Measurements from ENCODE around the gene ATP1B3.
"Not testable (repeated sequence)": the region's sequence is repeated elsewhere in the genome, so short reads cannot be mapped to it uniquely, and the experiment has no call there.

Gene ATP1B3
- 72.6 to 75.6 reads per million in 2 donors for total RNA-seq

DNA sequence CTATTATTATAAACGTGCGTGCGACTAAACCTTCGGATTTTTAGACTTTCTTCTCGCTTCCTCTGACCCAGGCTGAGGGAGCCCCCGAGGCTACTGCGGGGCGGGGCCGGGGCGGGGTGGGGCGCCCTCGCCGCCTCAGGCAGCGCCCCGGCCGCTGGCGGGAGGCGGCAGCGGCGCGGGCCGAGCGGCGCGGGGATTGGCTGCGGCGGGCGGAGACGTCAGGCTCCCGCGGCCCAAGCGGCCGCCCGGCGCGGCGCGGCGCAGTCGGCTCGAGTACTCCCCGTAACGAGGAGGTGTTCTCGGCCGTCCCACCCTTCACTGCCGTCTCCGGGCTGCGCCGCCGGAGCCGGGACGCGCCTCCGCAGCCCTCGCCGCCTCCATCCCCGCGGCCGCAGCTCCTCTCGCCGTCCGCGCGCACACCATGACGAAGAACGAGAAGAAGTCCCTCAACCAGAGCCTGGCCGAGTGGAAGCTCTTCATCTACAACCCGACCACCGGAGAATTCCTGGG is at the start of gene ATP1B3:
TSS of gene ATP1B3 (plus strand) at position 263 of the 510 bp plus-strand sequence. CDS start at position 422, 159 bp downstream.
- peak; percentile 71 to 94 (median 78) for DNase-seq

DNA sequence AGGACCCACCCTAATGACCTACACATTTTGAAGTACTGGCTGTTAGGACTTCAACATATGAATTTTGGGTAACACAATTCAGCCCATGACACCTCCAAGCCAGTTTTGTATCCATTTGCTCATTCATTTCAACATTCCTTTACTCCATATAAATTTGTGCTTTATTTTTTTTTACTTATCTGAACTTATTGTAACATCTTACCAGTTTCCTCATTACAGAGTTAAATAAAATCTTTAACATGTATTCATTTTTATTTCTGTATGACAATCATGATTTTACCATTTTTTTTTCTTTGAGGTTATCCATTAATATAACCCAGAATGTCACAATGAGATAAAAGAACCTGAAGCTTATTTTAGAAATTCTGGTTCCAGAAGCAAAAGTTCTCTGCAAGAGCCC is 48.0 kb upstream of the ATP1B3 start:
- no peak for DNase-seq

DNA sequence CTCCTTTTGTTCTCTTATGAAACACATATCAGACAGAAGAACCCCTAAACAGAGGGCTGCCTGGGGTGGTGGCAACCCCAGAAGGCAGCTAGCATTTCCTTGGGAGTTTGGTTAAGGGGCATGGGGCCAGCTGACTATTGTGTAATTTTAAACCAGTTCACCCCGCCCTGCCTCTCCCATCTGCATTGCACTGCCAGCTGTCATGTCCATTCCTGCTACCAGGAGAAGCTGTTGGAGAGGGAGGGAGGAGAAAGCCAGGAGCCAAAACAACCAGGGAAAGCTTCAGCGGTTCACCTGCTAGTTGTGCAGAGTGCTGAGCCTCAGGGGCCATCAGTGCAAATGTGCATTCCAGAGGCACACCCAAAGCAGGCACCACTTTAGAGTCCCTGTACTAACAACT is 47.6 kb upstream of the ATP1B3 start:
- no peak for DNase-seq

DNA sequence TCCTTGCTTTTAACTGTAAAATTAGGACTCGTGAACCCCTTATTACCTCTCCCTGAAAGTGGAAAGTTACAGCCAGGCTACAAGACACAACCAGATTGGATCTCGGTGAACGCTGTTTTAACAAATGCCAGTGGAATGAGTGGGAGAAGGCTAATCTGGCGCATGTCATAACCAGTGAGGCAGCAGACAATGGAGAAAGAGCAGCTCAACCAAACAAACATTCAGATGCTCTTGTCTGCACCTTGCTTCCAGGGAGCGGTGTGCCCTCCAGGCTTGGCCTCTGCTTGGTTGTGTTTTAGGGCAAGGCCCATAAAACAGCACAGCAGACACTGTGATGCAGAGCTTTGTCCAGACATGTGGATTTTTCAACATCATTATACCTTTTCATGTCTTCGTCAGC is 45.9 kb upstream of the ATP1B3 start:
- no peak for DNase-seq

DNA sequence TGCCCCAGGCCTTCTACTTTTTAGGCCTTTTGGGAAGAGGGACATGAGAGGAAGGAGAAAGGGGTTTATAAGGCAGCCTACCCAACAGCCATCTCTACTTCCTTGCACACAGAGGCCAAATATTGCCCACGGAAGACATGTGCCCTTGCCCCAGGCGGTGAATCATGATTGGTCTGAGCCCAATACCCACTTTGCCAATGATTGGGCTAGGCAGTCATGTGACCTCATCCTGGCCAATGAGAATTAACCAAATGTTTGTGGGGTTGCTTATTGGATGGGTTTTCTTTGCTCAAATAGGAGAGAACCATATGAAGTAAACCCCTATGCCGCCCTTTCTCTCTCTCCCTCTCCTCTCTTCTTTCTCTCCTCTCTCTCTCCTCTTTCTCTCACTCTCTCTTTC is 42.2 kb upstream of the ATP1B3 start:
- no peak for DNase-seq

DNA sequence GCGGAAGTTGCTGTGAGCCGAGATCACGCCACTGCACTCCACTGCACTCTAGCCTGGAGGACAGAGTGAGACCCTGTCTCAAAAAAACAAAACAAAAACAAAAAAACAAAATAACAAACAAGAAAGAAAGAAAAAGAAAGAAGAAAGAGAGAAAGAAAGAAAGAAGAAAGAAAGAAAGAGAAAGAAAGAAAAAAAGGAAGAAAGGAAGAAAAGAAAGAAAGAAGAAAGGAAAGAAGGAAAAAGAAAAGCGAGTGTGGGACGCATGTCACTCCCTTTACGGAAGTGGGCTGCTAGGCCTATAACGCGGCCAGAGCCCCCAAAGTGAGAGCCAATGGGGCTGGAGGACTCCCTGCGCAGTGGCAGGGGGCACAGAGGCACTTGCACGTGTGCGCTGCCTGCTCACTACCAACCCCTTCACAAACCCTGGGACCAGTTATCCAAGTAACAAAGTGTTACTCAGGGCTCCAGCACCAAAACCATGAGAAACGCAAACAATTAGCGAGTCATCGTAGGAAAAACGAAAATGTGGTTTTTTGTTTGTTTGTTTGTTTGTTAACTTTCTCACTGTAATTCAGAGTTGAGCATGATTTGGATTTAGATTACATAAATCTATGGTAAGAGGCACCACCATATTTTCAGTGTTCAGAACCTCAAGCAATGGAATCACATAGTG is 40.8 kb upstream of the ATP1B3 start:
- DNase-seq, result no peak

DNA sequence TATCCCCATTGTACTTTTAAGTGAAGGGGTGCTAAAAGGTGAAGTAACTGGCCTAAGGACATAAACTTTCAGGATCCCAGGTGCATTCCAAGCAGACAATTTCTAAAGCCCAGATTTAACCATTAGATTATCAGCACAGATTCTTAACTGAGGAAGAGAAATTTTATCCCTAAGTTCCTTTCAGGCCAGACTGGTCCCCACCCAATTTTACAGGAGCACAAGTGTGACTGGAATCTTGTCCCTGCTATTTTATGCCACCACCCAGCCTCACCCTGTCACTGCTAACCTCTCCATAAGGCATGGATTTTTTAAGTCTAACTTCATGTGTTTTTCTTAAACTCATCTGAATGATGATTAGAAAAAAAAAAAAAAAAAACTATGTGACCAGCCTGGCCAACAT is 37.1 kb upstream of the ATP1B3 start:
- DNase-seq, result no peak

DNA sequence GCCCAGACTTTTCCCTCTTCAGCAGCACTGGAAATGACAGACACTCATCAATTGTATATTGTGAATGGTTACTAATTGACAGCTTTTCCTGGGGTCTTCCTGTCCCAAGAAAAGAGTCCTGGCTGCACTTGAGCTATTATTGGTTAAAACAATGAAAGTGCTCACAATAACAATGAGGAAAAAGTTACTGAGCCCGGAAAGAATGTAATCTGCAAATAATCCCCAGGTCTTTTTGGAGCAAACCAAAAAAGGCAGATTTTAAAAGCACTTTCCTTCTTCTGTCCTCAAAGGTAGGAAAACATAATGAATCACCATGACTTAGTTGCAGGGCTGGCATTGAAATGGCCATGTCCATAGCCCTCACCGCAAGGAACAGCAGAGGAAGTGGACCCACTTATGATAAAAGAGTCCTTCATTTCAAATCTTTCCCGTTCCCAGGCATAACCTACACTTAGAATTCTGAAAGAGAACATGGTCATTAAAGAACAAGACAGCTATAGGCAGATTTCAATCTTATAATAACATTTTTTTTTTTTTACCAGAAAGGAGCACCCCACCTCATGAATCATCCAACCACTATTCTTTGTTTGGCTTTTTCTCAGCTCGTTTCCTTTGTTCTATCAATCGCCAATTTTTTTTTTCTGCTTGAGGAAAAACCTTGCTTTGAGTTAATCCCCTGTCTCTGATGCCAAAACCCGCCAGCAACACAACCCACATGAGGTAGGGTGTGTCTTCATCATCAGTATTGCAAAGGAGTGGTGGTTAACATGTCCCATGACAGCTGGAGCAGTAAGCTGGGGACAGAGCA is 35.5 kb upstream of the ATP1B3 start:
- no peak for DNase-seq

DNA sequence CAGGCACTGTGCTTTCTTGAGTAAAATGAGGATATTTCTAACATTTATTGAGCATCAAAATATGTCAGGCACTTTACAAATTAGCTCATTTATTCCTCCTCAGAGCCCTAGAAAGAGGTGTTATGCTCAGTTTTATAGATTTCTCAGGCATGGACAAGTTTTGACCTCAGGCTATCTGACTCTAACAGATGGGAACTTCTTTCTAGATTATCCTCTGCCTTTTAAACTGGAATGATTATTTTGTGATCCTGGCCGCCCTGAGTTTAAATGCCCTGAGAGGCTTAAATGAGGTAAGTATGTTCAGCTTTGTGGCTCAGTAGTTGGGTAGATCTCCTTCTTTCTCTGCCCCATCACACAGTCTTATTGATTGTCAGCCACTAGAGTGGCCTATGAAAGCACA is 32.3 kb upstream of the ATP1B3 start:
- no peak for DNase-seq

DNA sequence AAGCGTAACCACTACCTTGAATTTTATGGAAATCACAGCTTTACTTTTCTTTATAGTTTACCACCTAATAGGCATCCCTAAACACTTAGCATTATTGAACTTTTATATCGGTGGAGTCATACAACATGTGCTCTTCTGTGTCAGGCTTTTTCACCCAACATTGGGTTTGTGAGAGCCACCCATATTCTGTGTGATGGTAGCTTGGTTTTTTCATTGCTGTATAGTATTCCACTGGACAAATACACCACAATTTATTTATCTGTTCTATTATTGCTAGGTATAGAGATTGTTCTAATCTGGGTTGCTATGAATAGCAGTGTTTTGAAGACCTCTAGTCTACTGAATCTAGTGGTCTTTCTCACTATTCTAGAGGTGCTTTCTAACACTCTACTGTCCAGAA is 31.6 kb upstream of the ATP1B3 start:
- DNase-seq, result no peak

DNA sequence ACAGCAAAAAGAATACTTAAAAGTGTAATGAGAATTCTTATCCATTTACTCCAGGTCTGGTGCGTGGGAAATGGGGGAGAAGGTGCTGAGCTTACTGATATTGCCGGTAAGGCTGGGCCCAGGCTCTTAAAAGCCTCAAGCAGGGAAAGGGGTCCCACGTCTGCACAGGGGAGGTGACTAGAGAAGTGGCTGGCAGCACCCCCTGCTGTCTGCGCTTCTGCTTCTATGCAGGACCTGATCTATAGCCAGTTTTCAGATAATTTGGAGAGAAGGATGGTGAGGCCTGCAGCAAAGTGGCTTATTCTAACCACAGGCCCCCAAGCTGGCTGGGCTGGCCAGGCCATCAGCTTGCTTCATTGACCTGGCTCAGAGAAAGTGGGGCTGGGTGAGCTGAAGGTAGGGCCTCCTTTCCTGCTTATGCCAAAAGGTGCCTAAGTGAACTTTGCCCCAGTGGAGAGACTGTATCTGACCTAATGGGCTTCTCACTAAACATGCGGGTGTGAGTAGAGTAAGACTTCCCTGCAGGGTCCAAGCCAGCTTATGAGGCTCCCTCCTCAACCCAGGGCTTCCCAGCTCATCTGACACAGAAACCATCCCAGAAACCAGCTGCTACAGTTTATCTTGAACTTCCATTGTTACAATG is 30.9 kb upstream of the ATP1B3 start:
- DNase-seq, result peak in 2 of 5 experiments; percentile 5 to 55

DNA sequence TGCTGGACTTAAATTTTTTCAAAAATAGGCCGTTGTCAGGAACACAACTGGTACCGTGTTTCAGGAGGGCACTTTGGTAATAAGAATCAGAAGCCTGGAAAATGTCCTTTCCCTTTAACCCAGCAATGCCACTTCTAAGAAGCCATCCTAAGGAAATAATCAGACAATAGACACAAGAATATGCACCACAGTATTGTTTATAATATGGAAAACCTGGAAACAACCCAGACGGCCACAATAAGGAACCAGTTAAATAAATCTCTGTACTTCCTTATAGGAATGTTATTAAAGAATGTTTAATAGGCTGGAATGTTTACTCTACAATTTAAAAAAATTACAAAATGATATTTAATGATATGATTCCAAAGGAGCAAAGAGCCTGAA is 30.4 kb upstream of the ATP1B3 start:
- DNase-seq, result no peak

DNA sequence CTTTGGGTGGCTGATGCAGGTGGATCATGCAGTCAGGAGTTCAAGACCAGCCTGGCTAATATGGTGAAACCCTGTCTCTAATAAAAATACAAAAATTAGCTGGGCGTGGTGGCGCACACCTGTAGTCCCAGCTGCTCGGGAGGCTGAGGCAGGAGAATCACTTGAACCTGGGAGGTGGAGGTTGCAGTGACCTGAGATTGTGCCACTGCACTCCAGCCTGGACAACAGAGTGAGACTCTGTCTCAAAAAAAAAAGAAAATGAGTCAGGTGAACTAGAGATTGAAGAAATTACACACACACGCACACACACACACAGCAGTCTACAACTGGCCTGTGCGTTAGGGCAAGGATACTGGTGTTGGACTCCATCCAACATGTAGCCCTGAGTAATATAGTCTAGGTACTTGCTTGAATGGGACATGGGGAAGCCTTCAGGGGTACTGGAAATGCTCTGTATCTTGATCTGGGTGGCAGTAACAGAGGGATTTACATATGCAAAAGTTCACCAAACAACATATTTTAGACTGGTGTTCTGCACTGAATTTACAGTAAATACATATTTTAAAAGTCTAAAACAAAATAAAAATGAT is 28.2 kb upstream of the ATP1B3 start:
- DNase-seq, result not testable (repeated sequence)

DNA sequence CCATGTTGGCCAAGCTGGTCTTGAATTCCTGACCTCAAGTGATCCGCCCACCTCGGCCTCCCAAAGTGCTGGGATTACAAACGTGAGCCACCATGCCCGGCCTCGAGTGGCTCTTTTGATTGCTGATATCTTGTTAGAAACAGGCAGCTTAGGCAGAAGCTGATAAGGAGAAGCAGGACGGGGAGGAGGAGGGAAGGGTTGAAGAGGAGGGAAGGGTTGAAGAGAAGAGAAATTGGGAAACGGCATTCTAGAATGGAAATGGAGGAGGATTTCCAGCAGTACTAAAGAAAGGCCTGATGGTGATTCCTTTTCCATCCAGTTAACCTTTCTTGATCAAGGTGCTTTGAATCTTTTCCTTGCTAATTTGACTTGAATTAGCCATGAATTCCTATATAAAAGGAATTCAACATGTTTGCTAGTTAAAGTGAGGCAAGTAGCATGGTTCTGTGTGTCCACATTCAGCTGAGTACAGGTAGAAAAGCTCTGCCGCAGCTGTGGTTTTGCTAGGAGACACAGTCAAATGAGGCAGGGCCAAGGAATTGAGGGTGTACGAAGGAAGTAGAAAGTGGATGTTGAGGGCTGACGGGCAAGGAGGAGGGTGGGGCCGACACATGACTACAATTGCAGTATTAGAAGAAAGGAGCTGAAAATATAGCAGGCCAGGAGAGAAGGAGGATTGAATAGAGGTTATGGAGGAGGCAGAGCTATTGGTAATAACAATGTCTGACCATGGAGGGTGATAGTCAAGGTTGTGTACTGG is 27.2 kb upstream of the ATP1B3 start:
- no peak for DNase-seq

DNA sequence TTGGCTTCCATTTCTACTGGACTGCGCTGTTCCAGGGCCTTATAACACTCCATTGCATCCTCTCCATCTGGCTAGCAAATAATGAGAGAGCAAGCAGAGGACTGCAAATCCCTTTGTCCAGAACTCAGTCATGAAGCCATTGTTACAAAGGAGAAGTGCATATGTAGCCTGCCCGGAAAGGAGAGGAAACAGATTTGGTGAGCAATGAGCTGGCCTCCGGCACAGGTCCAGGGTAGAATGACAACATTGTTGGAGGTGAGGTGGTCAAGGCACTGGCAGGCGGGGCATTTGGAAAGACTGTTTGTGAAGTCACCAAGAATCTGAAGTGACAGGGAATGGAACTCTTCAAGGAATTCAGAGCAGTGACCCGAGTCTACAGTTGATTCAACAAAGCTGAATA is 25.0 kb upstream of the ATP1B3 start:
- no peak for DNase-seq

DNA sequence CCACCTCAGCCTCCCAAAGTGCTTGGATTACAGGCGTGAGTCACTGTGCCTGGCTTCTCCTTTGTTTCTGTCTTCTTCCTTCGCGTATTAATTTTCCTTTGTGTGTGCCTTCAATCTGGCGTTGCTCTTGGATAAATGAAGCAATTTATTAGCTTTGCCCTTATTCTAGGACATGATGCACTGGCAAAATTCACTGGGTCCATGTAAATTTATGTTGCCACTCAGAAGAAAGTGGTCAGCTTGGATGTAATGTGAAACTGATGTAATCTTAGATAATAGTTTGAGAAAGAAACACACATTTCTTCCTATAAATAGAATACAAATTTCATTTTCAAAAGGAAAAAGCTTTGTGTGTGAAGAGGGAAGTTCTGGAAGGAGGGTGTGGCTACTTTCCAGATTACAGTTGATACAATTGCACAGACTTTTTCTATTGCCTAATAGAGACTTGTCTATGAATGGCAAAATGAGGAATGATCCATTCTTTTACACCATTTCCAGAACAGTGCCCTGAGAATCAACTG is 23.3 kb upstream of the ATP1B3 start:
- no peak for DNase-seq

DNA sequence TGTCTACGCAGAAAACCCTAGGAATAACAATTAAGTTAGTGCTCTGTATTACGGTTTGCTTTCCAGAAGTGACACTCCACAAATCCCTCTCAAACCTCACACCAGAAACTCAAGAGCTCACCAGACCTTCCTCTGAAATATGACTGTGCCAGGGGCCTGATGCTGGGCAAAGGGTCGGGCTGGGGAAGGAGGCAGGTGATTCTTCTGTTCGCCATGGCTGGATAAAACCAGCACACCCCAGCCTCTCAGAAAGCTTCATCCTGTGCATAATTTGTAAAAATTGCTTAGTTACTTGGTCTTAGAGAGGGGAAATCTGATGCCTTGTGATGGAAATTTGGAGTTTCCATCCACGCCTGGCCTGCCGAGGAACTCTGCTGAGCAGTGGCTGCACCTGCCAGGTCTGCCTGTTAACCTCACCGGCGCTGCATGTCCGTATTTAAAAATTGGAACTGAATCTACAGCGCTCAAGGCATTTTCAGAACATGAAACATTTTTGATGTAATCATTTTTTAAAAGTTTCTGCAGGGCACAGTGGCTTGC is 22.7 kb upstream of the ATP1B3 start:
- DNase-seq, result no peak

DNA sequence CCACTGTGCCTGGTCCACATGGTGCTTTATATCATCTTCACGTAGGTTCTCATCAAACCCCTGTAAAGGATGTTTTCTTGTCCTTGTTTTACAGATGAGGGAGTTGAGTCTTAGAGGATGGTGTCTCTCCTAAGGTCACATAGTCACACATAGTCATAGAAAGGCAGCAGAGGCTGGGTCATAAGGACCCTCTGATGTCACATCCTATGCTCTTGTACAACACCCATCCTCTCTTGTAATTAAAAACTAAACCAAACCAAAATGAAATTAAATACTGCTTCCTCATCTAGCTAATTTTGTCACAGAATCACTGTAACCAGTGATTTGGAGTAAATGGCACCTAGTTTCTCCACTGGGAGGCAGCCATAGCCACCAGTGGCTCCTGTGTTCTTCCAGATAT is 21.8 kb upstream of the ATP1B3 start:
- DNase-seq, result no peak

DNA sequence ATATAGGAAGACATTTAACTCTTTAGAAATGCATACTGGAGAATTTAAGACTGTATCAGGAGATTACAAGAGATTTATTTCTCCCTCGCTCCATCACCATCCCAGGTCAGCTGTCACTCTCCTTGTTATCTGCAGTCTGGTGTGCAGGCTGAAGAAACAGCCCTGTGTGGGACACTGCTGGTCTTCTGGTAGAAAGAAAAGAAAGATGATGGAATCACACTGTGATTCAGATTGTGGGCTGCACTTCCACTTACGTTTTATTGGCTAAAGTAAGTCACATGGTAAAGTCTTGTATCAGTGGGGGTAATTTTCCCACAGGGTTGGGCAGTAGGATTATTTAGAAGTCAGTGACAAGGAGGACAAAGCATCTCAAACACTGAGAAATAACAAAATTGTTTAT is 18.1 kb upstream of the ATP1B3 start:
- no peak for DNase-seq

DNA sequence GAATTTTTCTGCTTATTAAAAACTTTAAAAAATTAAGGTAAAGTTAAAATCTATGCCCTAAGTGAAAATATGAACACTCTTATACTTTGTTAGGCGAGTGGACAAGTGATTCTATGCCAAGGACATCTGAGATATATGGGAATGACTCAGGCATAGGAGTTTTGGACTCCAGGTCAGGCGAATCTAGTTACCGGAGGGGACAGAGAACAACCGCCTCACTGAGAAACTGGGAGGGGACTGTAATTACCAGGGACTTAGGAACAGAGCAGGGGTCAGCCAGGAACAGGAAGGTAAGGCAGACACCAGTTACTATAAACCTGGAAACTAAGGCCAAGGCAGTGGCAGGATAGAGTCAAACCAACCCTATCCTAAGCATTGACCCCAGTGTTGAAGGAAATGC is 16.8 kb upstream of the ATP1B3 start:
- no peak for DNase-seq

DNA sequence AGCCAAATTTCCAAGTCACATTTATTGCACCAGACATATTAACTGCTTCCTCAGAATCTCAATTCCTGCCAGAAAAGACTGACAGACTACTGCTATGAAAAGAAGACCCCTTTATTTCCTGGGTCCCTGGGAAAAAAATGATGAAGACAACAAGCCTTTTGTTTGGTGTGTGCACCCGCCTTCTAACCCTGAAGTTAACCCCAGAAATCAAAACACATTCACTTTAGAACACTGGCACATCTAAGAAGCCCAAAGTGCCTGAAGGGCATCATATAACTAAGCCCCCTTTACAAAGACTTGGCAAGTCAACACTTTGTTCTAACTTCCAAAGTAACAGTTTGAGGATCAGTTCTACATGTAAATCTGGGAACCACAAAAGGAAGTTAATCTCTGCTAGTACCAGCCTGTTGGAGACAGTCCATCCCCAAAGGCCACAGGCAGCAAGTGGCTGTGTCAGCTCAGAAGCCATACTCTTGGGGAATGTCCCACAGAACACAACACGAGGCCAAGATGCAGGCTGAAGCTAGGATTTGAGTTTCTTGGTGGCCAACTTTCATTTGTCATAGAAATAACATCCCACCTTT is 16.3 kb upstream of the ATP1B3 start:
- no peak for DNase-seq

Measured in T-helper 2 cell (primary cell).